CD4-positive, CD25-positive, alpha-beta regulatory T cell (primary cell): ENCODE results near the gene DYNC2LI1. TPM values are rescaled to one million over a fixed set of nuclear protein-coding genes. Genes with fewer than 3 reads are reported as not detected.

Experiments
- ATAC-seq, 2 donors: fragments of 150-1000 bp; cut with Tn5 transposase; one replicate each; pipeline ENCODE4 v1.10.0; 2021; ENCODE audit warnings: low read depth in 2 of 2, moderate number of reproducible peaks in 2 of 2, moderate library complexity in 1 of 2
- DNase-seq, 3 donors: peaks; one replicate each; pipeline versions ENCODE4 v3.0.0 to v3.0.0-alpha.2; 2012 to 2022; ENCODE audit warnings: mixed read lengths in 1 of 3
- H3K27ac ChIP-seq: one replicate; pipeline ENCODE4 v1.7.0; 2013; ENCODE audit warnings: mild to moderate bottlenecking, low read length; ENCODE audit not compliant: insufficient read depth, poor library complexity, severe bottlenecking
- H3K27me3 ChIP-seq: one replicate; pipeline ENCODE4 v1.7.0; 2013; ENCODE audit warnings: low read length; ENCODE audit not compliant: control insufficient read depth, insufficient read depth
- H3K36me3 ChIP-seq: one replicate; pipeline ENCODE4 v1.7.0; 2013; ENCODE audit warnings: mild to moderate bottlenecking, low read length, moderate library complexity; ENCODE audit not compliant: control insufficient read depth, insufficient read depth
- H3K4me1 ChIP-seq: 2 replicates; pipeline ENCODE4 v1.7.0; 2013; ENCODE audit warnings: mild to moderate bottlenecking, low read length; ENCODE audit not compliant: insufficient read depth, control insufficient read depth, poor library complexity, severe bottlenecking
- H3K4me3 ChIP-seq: one replicate; pipeline ENCODE4 v1.7.0; 2013; ENCODE audit warnings: low read depth, mild to moderate bottlenecking, low read length, moderate library complexity
- H3K9me3 ChIP-seq, 2 experiments: 1 replicate in 1 of 2; 2 replicates in 1 of 2; pipeline ENCODE4 v1.7.0; 2013; ENCODE audit warnings: low read length in 2 of 2, mild to moderate bottlenecking in 1 of 2, moderate library complexity in 1 of 2; ENCODE audit not compliant: control insufficient read depth in 2 of 2
- H3K27ac Mint-ChIP-seq, 3 donors: one replicate each; pipeline ENCODE4 v1.8.0; 2020 to 2022; ENCODE audit warnings: mild to moderate bottlenecking in 3 of 3, mixed read lengths in 3 of 3, moderate library complexity in 2 of 3
- H3K27me3 Mint-ChIP-seq: one replicate; pipeline ENCODE4 v1.8.0; 2022; ENCODE audit warnings: mild to moderate bottlenecking, mixed read lengths
- H3K36me3 Mint-ChIP-seq: one replicate; pipeline ENCODE4 v1.8.0; 2020; ENCODE audit warnings: mixed read lengths
- H3K4me1 Mint-ChIP-seq, 4 donors: one replicate each; pipeline ENCODE4 v1.8.0; 2020 to 2022; ENCODE audit warnings: mixed read lengths in 4 of 4, mild to moderate bottlenecking in 1 of 4
- H3K4me3 Mint-ChIP-seq, 4 donors: one replicate each; pipeline ENCODE4 v1.8.0; 2020 to 2022; ENCODE audit warnings: mild to moderate bottlenecking in 4 of 4, mixed read lengths in 4 of 4, moderate library complexity in 3 of 4
- H3K9me3 Mint-ChIP-seq, 7 donors: one replicate each; pipeline ENCODE4 v1.8.0; 2020 to 2022; ENCODE audit warnings: mixed read lengths in 7 of 7, mild to moderate bottlenecking in 3 of 7, moderate library complexity in 2 of 7
- polyA plus RNA-seq, 4 donors: library from polyadenylated mRNA; unstranded; fragments of 300-500 nt; fragmentation: Illumina TruSeq; gene quantifications; one replicate each; pipeline ENCODE4 v1.2.3, GENCODE V29; 2021
- total RNA-seq: library from RNA; stranded (reverse); gene quantifications from one replicate; pipeline ENCODE4 v1.2.3, GENCODE V29; 2022

DYNC2LI1 gene
- total and polyA plus RNA-seq, 5 donors from 2014 or later: 2.1 to 5.8 (median 3.1) TPM

GRCh38 chr2:43842866-43843226 is 69.0 kb downstream of the DYNC2LI1 start:
- Histone ChIP-seq H3K4me3 (no peak overlapping the region), H3K27ac (no peak overlapping the region), H3K9me3 (no peaks in the 10 kb centered on the region), H3K4me1 (no peaks in the 10 kb centered on the region), H3K36me3 (no peaks in the 10 kb centered on the region), H3K27me3 (no peaks in the 10 kb centered on the region)
- Mint-ChIP-seq H3K36me3 (no peaks in the 10 kb centered on the region), H3K27ac (no peak overlapping the region), H3K4me3 (no peak overlapping the region), H3K9me3 (no peaks in the 10 kb centered on the region), H3K27me3 (no peaks in the 10 kb centered on the region), H3K4me1 (no peaks in the 10 kb centered on the region)
- ATAC-seq: no peak
- DNase-seq: no peak

GRCh38 chr2:43845181-43845580 is 71.3 kb downstream of the DYNC2LI1 start:
- Histone ChIP-seq H3K4me1 (no peaks in the 10 kb centered on the region), H3K9me3 (no peaks in the 10 kb centered on the region), H3K27ac (no peak overlapping the region), H3K4me3 (no peak overlapping the region), H3K27me3 (no peaks in the 10 kb centered on the region), H3K36me3 (no peaks in the 10 kb centered on the region)
- no peak overlapping the region for H3K4me3 Mint-ChIP-seq
- DNase-seq (no peak), ATAC-seq (no peak)
- no peak overlapping the region for H3K27ac Mint-ChIP-seq
- H3K36me3 Mint-ChIP-seq: no peaks in the 10 kb centered on the region
- peaks cover 0 to 2% (median 0%) of the 10 kb centered on the region in 7 donors for H3K9me3 Mint-ChIP-seq
- peaks cover 13% of the 10 kb centered on the region for H3K27me3 Mint-ChIP-seq
- no peaks in the 10 kb centered on the region for H3K4me1 Mint-ChIP-seq

- H3K27me3 Mint-ChIP-seq: peaks cover 14% of the 10 kb centered on the region
- Histone ChIP-seq H3K27ac (no peak overlapping the region), H3K9me3 (no peaks in the 10 kb centered on the region), H3K36me3 (no peaks in the 10 kb centered on the region), H3K4me1 (no peaks in the 10 kb centered on the region), H3K4me3 (no peak overlapping the region), H3K27me3 (no peaks in the 10 kb centered on the region)
- H3K27ac Mint-ChIP-seq: no peak overlapping the region
- no peaks in the 10 kb centered on the region for H3K36me3 Mint-ChIP-seq
- H3K9me3 Mint-ChIP-seq: peaks cover 0 to 2% (median 0%) of the 10 kb centered on the region in 7 donors
- DNase-seq (no peak), ATAC-seq (no peak)
- H3K4me3 Mint-ChIP-seq: no peak overlapping the region
- H3K4me1 Mint-ChIP-seq: no peaks in the 10 kb centered on the region
Measured at GRCh38 chr2:43846140-43846793, 72.4 kb downstream of the DYNC2LI1 start.

GRCh38 chr2:43848214-43848613 is 74.4 kb downstream of the DYNC2LI1 start:
- Mint-ChIP-seq H3K9me3 (peaks cover 0 to 2% (median 0%) of the 10 kb centered on the region in 7 donors), H3K36me3 (no peaks in the 10 kb centered on the region), H3K4me3 (no peak overlapping the region), H3K4me1 (no peaks in the 10 kb centered on the region), H3K27me3 (peaks cover 14% of the 10 kb centered on the region), H3K27ac (no peak overlapping the region)
- DNase-seq: no peak
- H3K27me3 ChIP-seq: no peaks in the 10 kb centered on the region
- no peak overlapping the region for H3K4me3 ChIP-seq
- H3K36me3 ChIP-seq: no peaks in the 10 kb centered on the region
- H3K9me3 ChIP-seq: no peaks in the 10 kb centered on the region
- no peak for ATAC-seq
- no peak overlapping the region for H3K27ac ChIP-seq
- H3K4me1 ChIP-seq: no peaks in the 10 kb centered on the region

GRCh38 chr2:43851011-43851980 is 77.5 kb downstream of the DYNC2LI1 start:
- ATAC-seq: no peak
- H3K36me3 Mint-ChIP-seq: no peaks in the 10 kb centered on the region

GRCh38 chr2:43852196-43852730 is 78.4 kb downstream of the DYNC2LI1 start:
- Histone ChIP-seq H3K27me3 (no peaks in the 10 kb centered on the region), H3K9me3 (no peaks in the 10 kb centered on the region), H3K27ac (no peak overlapping the region), H3K4me3 (no peak overlapping the region), H3K4me1 (no peaks in the 10 kb centered on the region), H3K36me3 (no peaks in the 10 kb centered on the region)
- Mint-ChIP-seq H3K27me3 (peaks cover 22% of the 10 kb centered on the region), H3K4me1 (no peaks in the 10 kb centered on the region), H3K36me3 (no peaks in the 10 kb centered on the region), H3K27ac (no peak overlapping the region), H3K9me3 (peaks cover 0 to 3% (median 0%) of the 10 kb centered on the region in 7 donors), H3K4me3 (no peak overlapping the region)
- DNase-seq: no peak
- ATAC-seq: no peak

More at GRCh38 chr2:43851011-43851980, 77.5 kb downstream of the DYNC2LI1 start:
- Histone ChIP-seq H3K4me1 (no peaks in the 10 kb centered on the region), H3K4me3 (no peak overlapping the region), H3K9me3 (no peaks in the 10 kb centered on the region), H3K27me3 (no peaks in the 10 kb centered on the region), H3K27ac (no peak overlapping the region), H3K36me3 (no peaks in the 10 kb centered on the region)
- DNase-seq: no peak
- H3K4me3 Mint-ChIP-seq: no peak overlapping the region
- peaks cover 22% of the 10 kb centered on the region for H3K27me3 Mint-ChIP-seq
- H3K9me3 Mint-ChIP-seq: peaks cover 0 to 3% (median 0%) of the 10 kb centered on the region in 7 donors
- no peaks in the 10 kb centered on the region for H3K4me1 Mint-ChIP-seq
- H3K27ac Mint-ChIP-seq: peak overlapping the region in 1 of 3 donors; percentile 12

- no peak overlapping the region for H3K4me3 Mint-ChIP-seq
- H3K27ac Mint-ChIP-seq: no peak overlapping the region
- Histone ChIP-seq H3K27ac (no peak overlapping the region), H3K36me3 (no peaks in the 10 kb centered on the region), H3K4me3 (no peak overlapping the region), H3K4me1 (no peaks in the 10 kb centered on the region), H3K9me3 (no peaks in the 10 kb centered on the region), H3K27me3 (no peaks in the 10 kb centered on the region)
- H3K27me3 Mint-ChIP-seq: peaks cover 22% of the 10 kb centered on the region
- ATAC-seq (no peak), DNase-seq (no peak)
- H3K36me3 Mint-ChIP-seq: no peaks in the 10 kb centered on the region
- peaks cover 0 to 3% (median 0%) of the 10 kb centered on the region in 7 donors for H3K9me3 Mint-ChIP-seq
- H3K4me1 Mint-ChIP-seq: no peaks in the 10 kb centered on the region
Measured at GRCh38 chr2:43853141-43854081, 79.6 kb downstream of the DYNC2LI1 start.
